GM21825 (cell line): ENCODE results near the gene ATE1.
"Not testable (repeated sequence)": the region's sequence is repeated elsewhere in the genome, so short reads cannot be mapped to it uniquely, and the experiment has no call there.

Source experiments
- ATAC-seq: cut with Tn5 transposase; IDR thresholded peaks from one replicate; pipeline ENCODE4 v1.9.1; 2021; ENCODE audit warnings: mild to moderate bottlenecking, moderate library complexity; ENCODE audit not compliant: unreplicated experiment

ATE1 gene

GRCh38 chr10:121930268-121931085 lies 2.6 kb upstream of the ATE1 start:
- not testable (repeated sequence) for ATAC-seq

- not testable (repeated sequence) for ATAC-seq
Measured at GRCh38 chr10:121929585-121930267, 1.9 kb upstream of the ATE1 start.

- peak; percentile 1 for ATAC-seq
Measured at GRCh38 chr10:121928528-121928884, 675 bp upstream of the ATE1 start.

- peak; percentile 41 for ATAC-seq
Measured at GRCh38 chr10:121927318-121927840, 452 bp downstream of the ATE1 start.

- peak; percentile 10 for ATAC-seq
Measured at GRCh38 chr10:121926671-121927317, 1.0 kb downstream of the ATE1 start.

GRCh38 chr10:121926157-121926556 lies 1.7 kb downstream of the ATE1 start:
- no peak for ATAC-seq

GRCh38 chr10:121921238-121921931 lies 6.4 kb downstream of the ATE1 start:
- no peak for ATAC-seq

- no peak for ATAC-seq
Measured at GRCh38 chr10:121919666-121920065, 8.2 kb downstream of the ATE1 start.

- not testable (repeated sequence) for ATAC-seq
Measured at GRCh38 chr10:121918800-121919199, 9.0 kb downstream of the ATE1 start.

GRCh38 chr10:121914661-121915060 lies 13.2 kb downstream of the ATE1 start:
- ATAC-seq: no peak

GRCh38 chr10:121911421-121911697 lies 16.5 kb downstream of the ATE1 start:
- no peak for ATAC-seq

GRCh38 chr10:121910673-121911420 lies 17.0 kb downstream of the ATE1 start:
- ATAC-seq: peak; percentile 46

- ATAC-seq: no peak
Measured at GRCh38 chr10:121904888-121905287, 22.9 kb downstream of the ATE1 start.

GRCh38 chr10:121900443-121901174 lies 27.2 kb downstream of the ATE1 start:
- no peak for ATAC-seq

- ATAC-seq: no peak
Measured at GRCh38 chr10:121899727-121900126, 28.1 kb downstream of the ATE1 start.

GRCh38 chr10:121891103-121891502 lies 36.7 kb downstream of the ATE1 start:
- ATAC-seq: no peak

- ATAC-seq: no peak
Measured at GRCh38 chr10:121889212-121889611, 38.6 kb downstream of the ATE1 start.

- peak; percentile 77 for ATAC-seq
Measured at GRCh38 chr10:121886997-121887622, 40.7 kb downstream of the ATE1 start.

GRCh38 chr10:121886181-121886580 lies 41.6 kb downstream of the ATE1 start:
- ATAC-seq: no peak
